ENCODE measurements around the gene ANKHD1. TPM values are rescaled to one million over a fixed set of nuclear protein-coding genes. Genes with fewer than 3 reads are reported as not detected.

Gene ANKHD1
- total RNA-seq, 1 donor from 2014 or later: 105 TPM

GRCh38 chr5:140570488-140570887, 168.9 kb downstream of the ANKHD1 start:
- no peak for TF ChIP-seq CTCF (IDR thresholded peaks at IDR 0.05; ENCODE audit: partially characterized antibody, unreplicated experiment)
- no peak overlapping the region for H3K27ac Mint-ChIP-seq (ENCODE audit: unreplicated experiment)
- no peaks in the 10 kb centered on the region for H3K36me3 Mint-ChIP-seq (ENCODE audit: unreplicated experiment)
- peaks cover 4% of the 10 kb centered on the region for H3K4me1 Mint-ChIP-seq (ENCODE audit: low read depth, unreplicated experiment)
- H3K4me3 Mint-ChIP-seq (ENCODE audit: unreplicated experiment): no peak overlapping the region
- DNase-seq: no peak
- H3K27me3 Mint-ChIP-seq (ENCODE audit: unreplicated experiment): peaks cover 5% of the 10 kb centered on the region
- peaks cover 1% of the 10 kb centered on the region for H3K9me3 Mint-ChIP-seq (ENCODE audit: unreplicated experiment)

GRCh38 chr5:140571105-140571504, 169.5 kb downstream of the ANKHD1 start:
- H3K4me1 Mint-ChIP-seq (ENCODE audit: low read depth, unreplicated experiment): peaks cover 2% of the 10 kb centered on the region
- H3K27ac Mint-ChIP-seq (ENCODE audit: unreplicated experiment): no peak overlapping the region
- peaks cover 5% of the 10 kb centered on the region for H3K27me3 Mint-ChIP-seq (ENCODE audit: unreplicated experiment)
- no peaks in the 10 kb centered on the region for H3K9me3 Mint-ChIP-seq (ENCODE audit: unreplicated experiment)
- DNase-seq: no peak
- no peak overlapping the region for H3K4me3 Mint-ChIP-seq (ENCODE audit: unreplicated experiment)
- TF ChIP-seq CTCF (IDR thresholded peaks at IDR 0.05; ENCODE audit: partially characterized antibody, unreplicated experiment): no peak
- no peaks in the 10 kb centered on the region for H3K36me3 Mint-ChIP-seq (ENCODE audit: unreplicated experiment)

- no peaks in the 10 kb centered on the region for H3K36me3 Mint-ChIP-seq (ENCODE audit: unreplicated experiment)
These were observed 172.1 kb downstream of the ANKHD1 start for GRCh38 chr5:140573683-140574082.

DNA sequence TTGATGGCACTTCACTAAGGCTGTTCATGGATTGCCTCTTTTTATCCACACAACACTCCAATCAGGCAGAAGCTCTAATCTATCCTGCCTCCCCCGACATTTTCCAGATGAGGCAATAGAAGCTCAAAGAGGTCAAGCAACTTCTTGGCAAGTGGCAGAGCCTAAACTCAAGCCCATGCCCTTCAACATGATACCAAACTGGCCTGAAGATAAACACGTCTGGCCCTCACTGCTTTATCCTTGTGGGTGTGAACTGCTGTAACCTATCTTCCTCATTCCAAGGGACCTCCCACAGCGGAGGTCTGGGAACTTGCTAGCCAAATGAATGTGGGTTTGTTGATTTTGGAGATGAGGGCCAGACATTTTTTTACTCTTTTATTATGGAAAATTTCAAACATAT, 172.5 kb downstream of the ANKHD1 start:
- DNase-seq: no peak
- Mint-ChIP-seq H3K27ac (ENCODE audit: unreplicated experiment) (no peak overlapping the region), H3K9me3 (ENCODE audit: unreplicated experiment) (no peaks in the 10 kb centered on the region), H3K27me3 (ENCODE audit: unreplicated experiment) (peaks cover 2% of the 10 kb centered on the region), H3K4me3 (ENCODE audit: unreplicated experiment) (no peak overlapping the region), H3K36me3 (ENCODE audit: unreplicated experiment) (no peaks in the 10 kb centered on the region), H3K4me1 (ENCODE audit: low read depth, unreplicated experiment) (peaks cover 2% of the 10 kb centered on the region)
- TF ChIP-seq CTCF (IDR thresholded peaks at IDR 0.05; ENCODE audit: partially characterized antibody, unreplicated experiment): no peak

More at GRCh38 chr5:140573683-140574082, 172.1 kb downstream of the ANKHD1 start:
- no peak for DNase-seq
- H3K4me1 Mint-ChIP-seq (ENCODE audit: low read depth, unreplicated experiment): peaks cover 2% of the 10 kb centered on the region
- no peaks in the 10 kb centered on the region for H3K9me3 Mint-ChIP-seq (ENCODE audit: unreplicated experiment)
- H3K27me3 Mint-ChIP-seq (ENCODE audit: unreplicated experiment): peaks cover 2% of the 10 kb centered on the region
- no peak overlapping the region for H3K27ac Mint-ChIP-seq (ENCODE audit: unreplicated experiment)
- no peak for TF ChIP-seq CTCF (IDR thresholded peaks at IDR 0.05; ENCODE audit: partially characterized antibody, unreplicated experiment)
- no peak overlapping the region for H3K4me3 Mint-ChIP-seq (ENCODE audit: unreplicated experiment)

DNA sequence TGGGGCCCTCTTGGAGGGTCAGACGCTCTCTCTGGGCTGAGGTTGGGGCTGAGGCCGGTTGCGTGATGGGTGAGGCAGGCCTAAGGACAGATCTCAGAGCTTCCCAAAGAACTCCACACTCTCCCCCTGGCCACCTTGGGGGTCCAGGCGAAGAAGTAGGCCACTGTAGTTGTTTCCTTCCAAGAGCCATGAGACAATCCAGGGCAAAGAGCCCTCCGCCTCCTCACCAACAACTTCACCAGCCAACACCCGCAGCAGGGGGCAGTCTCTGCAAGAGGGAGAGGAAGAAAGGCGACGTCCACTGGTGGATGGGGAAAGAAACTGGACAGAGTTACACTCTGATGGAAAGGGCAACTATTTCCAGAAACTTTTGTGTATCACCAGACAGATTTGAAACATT, 173.7 kb downstream of the ANKHD1 start:
- H3K27me3 Mint-ChIP-seq (ENCODE audit: unreplicated experiment): peaks cover 2% of the 10 kb centered on the region
- no peak for DNase-seq
- H3K4me3 Mint-ChIP-seq (ENCODE audit: unreplicated experiment): no peak overlapping the region
- no peaks in the 10 kb centered on the region for H3K36me3 Mint-ChIP-seq (ENCODE audit: unreplicated experiment)
- H3K9me3 Mint-ChIP-seq (ENCODE audit: unreplicated experiment): no peaks in the 10 kb centered on the region
- no peak overlapping the region for H3K27ac Mint-ChIP-seq (ENCODE audit: unreplicated experiment)
- no peak for TF ChIP-seq CTCF (IDR thresholded peaks at IDR 0.05; ENCODE audit: partially characterized antibody, unreplicated experiment)
- H3K4me1 Mint-ChIP-seq (ENCODE audit: low read depth, unreplicated experiment): peaks cover under 1% of the 10 kb centered on the region
